Subcutaneous adipose tissue (tissue), 4 donors: ENCODE results near the gene CAMTA1. TPM values are rescaled to one million over a fixed set of nuclear protein-coding genes. Genes with fewer than 3 reads are reported as not detected.

ENCODE experiments used
- CTCF ChIP-seq: fragments of 450-650 bp; IDR thresholded peaks from one replicate; pipeline ENCODE4 v1.5.1; 2016; ENCODE audit warnings: low read depth, mild to moderate bottlenecking, control low read depth, antibody characterized with exemption, moderate library complexity
- total RNA-seq, 4 donors: library from RNA; depleted of rRNA; stranded (reverse); fragments of >200 nt; gene quantifications; one replicate each; pipeline ENCODE4 v1.1.0, GENCODE V29; 2016

The CAMTA1 gene
- total RNA-seq, 4 donors from 2014 or later = 58.6 to 82.5 (median 78.0) TPM

DNA sequence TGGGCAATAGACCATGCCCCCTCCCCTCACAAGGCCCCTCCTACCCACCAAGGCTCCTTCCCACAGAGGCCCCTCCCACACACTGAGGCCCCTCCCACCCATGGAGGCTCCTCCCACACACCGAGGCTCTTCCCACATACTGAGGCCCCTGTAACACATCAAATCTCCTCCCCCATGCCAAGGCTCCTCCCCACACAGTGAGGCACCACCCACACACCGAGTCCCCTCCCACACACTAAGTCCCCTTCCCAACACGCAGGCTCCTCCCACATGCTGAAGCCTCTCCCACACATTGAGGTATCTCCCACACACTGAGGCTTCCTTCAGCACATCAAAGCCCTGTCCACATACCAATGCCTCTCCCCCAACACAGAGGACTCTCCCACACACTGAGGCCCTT lies 391.8 kb downstream of the CAMTA1 start:
- TF ChIP-seq CTCF = no peak

DNA sequence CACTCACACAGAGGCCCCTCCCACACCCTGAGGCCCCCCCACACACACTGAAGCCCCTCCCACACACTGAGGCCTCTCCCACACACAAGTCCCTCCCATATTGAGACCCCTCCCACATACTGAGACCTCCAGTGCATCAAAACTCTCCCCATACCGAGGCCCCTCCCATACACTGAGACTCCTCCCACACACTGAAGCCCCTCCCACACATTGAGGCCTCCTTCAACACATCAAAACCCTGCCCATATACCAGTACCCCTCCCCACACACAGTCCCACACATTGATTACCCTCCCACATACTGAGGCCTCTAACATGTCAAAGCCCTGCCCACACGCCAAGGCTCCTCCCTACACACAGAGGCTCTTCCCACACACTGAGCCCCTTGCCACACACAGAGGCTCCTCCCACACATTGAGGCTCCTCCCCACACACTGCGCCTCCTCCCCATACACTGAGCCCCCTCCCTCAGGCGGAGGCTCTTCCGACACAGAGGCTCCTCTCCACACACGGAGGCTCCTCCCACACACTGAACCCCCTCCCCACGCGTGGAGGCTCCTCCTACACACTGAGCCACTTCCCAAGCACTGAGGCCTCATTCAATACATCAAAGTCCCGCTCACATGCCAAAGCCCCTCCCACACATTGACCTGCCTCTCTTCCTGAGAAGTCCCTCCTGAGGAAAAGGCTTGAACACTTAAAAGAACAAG lies 392.3 kb downstream of the CAMTA1 start:
- no peak for TF ChIP-seq CTCF

DNA sequence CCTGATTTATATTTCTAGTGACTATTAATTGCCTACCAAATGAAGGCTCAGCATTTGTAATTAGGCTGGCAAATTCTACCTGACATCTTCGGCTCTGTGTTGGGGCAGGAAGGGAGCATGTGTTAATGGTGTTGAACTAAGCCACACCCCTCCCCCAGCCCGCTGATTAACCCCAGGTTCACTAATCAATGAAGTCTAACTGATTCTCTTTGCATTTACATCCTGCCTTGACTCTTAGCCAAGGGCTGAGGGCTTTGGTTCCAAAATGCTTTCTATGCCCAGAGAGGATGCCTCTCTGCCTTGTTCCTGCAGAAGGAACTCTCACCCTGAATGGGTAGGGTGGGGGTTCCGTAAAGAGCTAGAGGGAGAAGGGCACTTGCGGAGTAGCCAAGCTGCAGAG lies 393.1 kb downstream of the CAMTA1 start:
- no peak for TF ChIP-seq CTCF

- no peak for TF ChIP-seq CTCF
Measured at GRCh38 chr1:7178741-7179140, 393.5 kb downstream of the CAMTA1 start.

GRCh38 chr1:7185721-7186120 lies 400.5 kb downstream of the CAMTA1 start:
- TF ChIP-seq CTCF = no peak

DNA sequence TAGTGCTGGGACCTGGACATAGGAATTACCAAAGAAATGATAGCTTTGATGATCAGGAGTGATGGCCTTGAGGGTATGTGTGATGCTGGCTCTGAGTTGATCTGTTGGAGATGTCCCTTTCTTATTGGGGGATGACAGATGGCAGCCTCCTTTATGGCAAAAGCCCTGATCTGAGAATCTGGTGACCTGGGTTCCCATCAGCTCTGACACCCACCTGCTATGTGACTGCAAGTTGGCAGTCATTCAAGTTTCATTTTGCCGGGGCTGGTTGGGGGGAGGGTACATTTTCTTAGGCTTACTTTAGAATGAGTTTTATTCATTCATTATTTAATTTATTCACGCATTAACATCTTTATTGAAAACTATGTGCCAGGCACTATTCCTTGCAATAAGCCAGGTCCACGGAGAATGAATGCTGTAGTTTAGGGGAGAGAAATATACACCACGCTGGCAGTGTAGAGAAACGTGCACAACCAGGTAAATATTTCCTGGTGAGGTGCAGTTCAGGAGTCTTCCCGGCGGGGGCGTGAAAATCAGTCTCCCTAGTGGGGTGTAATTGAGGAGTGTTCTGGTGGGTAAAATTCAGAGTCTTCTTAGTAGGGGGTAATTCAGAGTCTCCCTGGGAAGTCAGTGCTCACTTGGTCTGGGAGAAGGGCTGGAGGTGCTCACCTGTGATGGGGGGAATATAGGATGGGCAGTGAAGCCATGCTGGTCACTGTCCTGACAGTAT lies 401.3 kb downstream of the CAMTA1 start:
- no peak for TF ChIP-seq CTCF

GRCh38 chr1:7187112-7187493 lies 401.8 kb downstream of the CAMTA1 start:
- no peak for TF ChIP-seq CTCF
